NCI-H2196 treated with DMSO at 0.1 percent for 48 hours (cell line): ENCODE measurements around the gene TP73.

Experiments used
- DNase-seq: peaks from one replicate; lab custom pipeline; 2025; ENCODE audit not compliant: unreplicated experiment; lab: John Stamatoyannopoulos, UW

Gene TP73

DNA sequence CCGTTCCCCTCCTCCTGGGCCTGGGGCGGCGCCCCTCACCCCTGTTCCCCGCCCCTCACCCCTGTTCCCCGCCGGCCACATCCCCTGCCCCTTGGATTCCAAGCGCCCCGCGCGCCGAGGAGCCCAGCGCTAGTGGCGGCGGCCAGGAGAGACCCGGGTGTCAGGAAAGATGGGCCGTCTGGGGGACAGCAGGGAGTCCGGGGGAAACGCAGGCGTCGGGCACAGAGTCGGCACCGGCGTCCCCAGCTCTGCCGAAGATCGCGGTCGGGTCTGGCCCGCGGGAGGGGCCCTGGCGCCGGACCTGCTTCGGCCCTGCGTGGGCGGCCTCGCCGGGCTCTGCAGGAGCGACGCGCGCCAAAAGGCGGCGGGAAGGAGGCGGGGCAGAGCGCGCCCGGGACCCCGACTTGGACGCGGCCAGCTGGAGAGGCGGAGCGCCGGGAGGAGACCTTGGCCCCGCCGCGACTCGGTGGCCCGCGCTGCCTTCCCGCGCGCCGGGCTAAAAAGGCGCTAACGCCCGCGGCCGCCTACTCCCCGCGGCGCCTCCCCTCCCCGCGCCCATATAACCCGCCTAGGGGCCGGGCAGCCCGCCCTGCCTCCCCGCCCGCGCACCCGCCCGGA, at the start of gene TP73:
TSS of gene TP73 (plus strand) at position 587 of the 618 bp plus-strand sequence. CDS start 29,850 bp downstream, outside the sequence.
- DNase-seq, result peak; percentile 32

GRCh38 chr1:3603156-3603555, 49.2 kb upstream of the TP73 start:
- DNase-seq, result no peak

- no peak for DNase-seq
These were observed 48.5 kb upstream of the TP73 start for GRCh38 chr1:3603571-3604467.

GRCh38 chr1:3604468-3604974, 47.8 kb upstream of the TP73 start:
- no peak for DNase-seq

- no peak for DNase-seq
These were observed 47.1 kb upstream of the TP73 start for GRCh38 chr1:3604997-3605823.

GRCh38 chr1:3606779-3607702, 45.3 kb upstream of the TP73 start:
- DNase-seq, result no peak

GRCh38 chr1:3607703-3608065, 44.6 kb upstream of the TP73 start:
- no peak for DNase-seq

DNA sequence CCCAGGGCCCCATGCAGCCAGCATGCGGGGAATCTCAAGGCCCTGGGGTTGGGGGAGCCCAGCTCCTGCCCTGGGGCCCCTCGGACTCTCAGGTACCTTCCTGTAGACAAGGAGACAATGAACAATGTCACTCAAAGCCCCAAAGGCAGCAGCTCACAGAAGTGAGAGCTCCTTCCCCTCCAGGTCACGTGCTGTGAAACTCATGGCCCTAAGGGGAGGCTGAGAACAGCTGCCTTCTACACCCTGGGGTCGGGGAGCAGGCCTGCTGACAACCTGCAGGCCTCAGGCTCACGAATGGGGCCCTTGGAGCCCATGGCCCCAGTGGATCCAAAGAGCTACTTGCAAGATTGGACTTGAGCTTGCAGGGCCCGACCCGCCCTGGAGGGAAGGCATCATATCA, 44.2 kb upstream of the TP73 start:
- DNase-seq, result no peak

DNA sequence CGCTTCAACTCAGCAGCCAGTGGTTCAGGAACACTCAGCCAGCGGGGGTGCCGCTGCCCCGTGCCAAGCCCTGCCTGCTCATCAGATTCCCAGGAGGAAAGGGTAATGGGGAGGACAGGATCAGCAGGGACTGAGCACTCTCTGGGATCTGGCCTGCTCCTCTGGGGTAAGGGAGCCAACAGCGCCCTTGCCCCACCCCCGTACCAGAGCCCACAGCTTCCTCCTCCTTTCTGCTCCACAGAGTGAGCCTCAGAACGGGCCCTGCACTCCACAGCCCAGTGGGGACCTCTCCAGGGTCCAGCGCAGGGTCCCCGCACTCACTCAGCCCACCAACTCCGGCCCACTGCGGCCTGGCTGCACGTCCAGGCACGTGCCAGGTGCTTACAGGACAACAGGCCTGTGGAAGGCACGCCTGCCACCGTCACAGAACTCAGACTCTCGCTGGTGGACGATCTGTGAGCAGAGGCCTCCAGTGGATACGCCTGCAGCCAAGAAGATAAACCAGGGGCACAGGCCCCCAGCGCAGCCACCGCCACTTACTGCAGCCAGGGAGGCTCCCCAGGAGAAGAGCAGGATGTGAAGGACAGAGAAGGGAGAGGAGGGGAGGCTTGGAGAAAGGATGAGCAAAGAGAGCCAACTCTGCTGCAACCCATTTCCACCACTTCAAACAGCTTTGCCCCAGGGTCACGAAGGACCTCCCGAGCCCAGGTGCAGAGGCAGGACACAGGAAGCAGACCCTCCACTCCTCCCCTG, 43.1 kb upstream of the TP73 start:
- DNase-seq, result no peak

DNA sequence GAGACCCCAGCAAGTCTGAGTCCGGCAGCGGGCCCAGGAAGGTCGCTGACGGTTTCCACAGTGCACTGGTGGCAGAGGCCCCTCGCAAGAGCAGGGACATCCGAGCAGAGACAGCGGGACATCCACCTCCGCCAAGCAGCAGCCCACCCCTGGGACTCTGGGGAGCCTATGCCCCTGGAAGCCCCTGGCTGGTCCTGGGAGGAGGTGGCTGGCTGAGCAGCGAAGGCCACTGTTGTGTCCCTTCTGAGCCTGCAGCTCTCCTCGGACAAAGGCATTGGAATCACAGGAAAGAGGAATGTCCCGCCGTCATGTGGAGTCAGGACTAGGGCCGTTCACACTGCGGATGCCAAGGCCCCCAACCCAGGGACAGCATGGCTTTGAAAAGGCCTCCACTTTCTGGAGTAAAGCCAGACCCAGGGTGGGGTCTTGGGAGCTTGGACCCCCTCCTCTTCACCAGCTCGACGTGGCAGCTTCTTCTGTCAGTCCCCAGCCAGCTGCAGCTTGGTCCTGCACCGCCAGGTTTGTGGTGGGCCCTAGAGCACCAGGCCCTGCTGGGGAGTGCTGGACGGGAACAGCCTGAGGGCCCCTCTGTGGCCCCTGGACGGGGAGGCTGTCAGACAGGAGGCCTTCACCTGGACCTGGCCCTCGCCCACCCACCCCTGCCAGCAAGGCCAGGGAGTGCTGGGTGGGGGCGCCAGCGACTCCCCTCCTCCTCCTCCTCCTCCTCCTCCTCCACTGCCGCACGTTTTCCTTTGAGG, 42.4 kb upstream of the TP73 start:
- DNase-seq, result no peak

DNA sequence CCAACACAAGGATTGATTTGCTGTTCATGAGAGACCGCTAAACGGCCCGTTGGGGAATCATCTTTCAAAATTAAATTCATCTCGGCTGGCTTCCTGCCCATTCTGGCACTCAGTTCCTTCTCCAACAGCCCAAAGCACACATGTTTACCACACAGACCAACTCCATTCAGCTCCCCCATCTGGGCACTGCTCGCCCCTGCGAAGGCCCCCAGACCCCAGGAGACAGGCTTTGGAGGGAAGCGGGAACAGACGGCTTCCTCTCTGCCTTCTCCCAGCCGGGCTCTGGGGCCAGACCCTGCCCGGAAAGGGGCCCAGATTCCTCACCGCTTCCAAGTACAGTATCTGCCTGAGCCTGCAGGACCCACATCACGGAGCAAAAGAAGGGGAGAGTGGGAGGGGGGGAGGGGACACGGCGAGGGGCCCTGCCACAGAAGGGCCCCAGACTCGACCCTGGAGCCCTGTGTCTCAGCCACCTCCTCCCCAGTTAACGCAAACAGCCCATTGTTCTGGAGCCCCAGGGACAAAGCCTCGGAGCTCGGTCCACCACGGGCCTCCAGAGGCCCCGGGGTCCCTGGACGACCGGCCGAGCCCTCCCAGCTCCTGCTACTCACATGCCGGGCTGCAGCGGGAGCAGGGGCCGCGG, 41.7 kb upstream of the TP73 start:
- no peak for DNase-seq

- DNase-seq, result peak; percentile 68
These were observed 40.9 kb upstream of the TP73 start, which contains the start of gene MEGF6 for GRCh38 chr1:3611170-3612019. MEGF6 (minus strand) TSS chr1:3611508; CDS start chr1:3611268, 240 bp downstream.

DNA sequence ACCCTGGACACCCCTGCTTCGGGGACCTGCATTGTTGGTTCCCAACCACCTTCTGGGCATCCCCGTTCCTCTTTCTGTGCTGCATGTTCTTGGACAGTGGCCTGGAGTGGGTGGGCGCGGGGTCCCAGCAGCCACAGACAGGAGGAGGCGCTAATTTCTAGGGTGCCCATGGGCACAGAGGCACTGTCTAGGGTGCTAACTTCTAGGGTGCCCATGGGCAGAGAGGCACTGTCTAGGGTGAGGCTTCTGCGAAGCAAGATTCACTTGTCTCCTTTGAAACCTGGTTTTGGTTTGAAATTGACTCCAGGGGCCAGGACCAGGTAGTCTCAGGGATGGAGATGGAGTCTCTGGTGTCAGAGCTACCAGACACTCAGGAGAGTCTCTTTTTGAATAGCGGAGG, 40.2 kb upstream of the TP73 start:
- no peak for DNase-seq

DNA sequence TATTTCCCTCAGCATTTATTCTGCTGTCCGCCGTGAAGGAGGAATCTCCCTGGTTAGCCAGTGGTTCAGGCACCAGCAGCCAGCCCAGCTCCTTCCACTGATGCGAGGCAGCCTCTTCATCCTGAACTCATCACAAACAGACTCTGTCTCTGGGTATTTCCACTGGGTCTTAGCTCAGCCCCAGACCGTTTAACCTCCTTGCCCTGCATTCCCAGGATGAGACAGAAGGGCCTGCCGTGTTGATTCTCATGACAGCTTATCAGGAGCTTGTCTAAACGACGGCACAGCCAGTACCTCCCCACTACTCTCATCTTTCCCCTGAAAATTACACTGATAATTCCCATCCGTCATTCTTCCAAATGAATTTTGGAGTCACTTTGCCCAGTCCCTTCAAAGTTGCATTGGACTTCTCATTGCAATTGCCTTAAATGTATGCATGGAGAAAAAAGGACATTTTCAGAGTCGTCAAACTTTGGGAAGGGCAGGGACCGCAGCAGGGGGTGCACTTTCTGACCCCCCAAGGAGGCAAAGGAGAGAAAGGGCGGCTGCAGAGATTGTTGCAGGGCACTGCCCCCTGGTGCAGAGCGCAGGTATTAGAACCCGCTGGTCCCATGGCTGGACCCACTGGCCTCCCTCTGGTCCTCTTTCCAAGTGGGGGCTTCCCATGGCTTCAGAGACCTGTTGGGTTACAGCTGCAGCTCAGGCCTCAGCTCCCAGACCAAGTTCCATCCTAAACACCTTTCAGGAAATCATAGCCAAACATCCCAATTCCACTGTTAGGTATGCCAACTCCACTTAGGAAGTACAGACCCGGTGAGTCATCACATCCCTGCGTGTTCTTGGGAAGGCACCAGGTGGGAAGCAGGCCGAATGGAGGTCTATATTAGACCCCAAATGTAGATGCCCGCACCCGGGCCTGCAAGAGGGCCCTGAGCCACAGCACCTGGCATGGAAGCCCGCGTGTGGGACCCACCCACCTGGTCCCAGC, 37.3 kb upstream of the TP73 start:
- DNase-seq, result no peak

GRCh38 chr1:3616861-3617260, 35.5 kb upstream of the TP73 start:
- no peak for DNase-seq

GRCh38 chr1:3617806-3618345, 34.4 kb upstream of the TP73 start:
- DNase-seq, result no peak
